ENCODE data around the gene ERMN.
"Not testable (repeated sequence)": the region's sequence is repeated elsewhere in the genome, so short reads cannot be mapped to it uniquely, and the experiment has no call there.

The ERMN gene

GRCh38 chr2:157325786-157326185 lies at the start of gene ERMN:
TSS of gene ERMN (minus strand) at chr2:157325824. CDS start at chr2:157325642, 182 bp downstream.
- no peak for DNase-seq (ENCODE audit: low read depth)

DNA sequence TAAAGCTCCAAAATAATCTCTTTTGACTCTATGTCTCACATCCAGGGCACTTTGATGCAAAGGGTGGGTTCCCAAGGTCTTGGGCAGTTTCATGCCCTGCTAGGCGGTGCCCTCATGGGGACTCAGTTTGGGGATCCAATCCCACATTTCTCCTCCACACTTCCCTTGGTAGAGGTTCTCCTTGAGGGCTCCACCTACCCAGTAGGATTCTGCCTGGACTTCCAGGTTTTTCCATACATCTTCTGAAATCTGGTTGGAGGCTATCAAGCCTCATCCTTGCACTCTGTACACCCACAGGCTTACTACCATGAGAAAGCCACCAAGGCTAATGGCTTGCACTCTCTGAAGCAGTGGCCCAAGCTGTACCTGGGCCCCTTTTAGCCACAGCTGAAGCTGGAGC lies 49.8 kb upstream of the ERMN start:
- no peak for DNase-seq (ENCODE audit: low read depth)

DNA sequence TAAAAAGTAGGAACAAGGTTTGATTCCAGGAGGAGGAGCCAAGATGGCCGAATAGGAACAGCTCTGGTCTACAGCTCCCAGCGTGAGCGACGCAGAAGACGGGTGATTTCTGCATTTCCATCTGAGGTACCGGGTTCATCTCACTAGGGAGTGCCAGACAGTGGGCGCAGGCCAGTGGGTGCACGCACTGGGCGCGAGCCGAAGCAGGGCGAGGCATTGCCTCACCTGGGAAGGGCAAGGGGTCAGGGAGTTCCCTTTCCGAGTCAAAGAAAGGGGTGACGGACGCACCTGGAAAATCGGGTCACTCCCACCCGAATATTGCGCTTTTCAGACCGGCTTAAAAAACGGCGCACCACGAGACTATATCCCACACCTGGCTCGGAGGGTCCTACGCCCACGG lies 42.9 kb upstream of the ERMN start:
- not testable (repeated sequence) for DNase-seq (ENCODE audit: low read depth)

GRCh38 chr2:157367704-157368103 lies 42.1 kb upstream of the ERMN start:
- no peak for DNase-seq (ENCODE audit: low read depth)

GRCh38 chr2:157364257-157364974 lies 38.8 kb upstream of the ERMN start:
- no peak for DNase-seq (ENCODE audit: low read depth)

DNA sequence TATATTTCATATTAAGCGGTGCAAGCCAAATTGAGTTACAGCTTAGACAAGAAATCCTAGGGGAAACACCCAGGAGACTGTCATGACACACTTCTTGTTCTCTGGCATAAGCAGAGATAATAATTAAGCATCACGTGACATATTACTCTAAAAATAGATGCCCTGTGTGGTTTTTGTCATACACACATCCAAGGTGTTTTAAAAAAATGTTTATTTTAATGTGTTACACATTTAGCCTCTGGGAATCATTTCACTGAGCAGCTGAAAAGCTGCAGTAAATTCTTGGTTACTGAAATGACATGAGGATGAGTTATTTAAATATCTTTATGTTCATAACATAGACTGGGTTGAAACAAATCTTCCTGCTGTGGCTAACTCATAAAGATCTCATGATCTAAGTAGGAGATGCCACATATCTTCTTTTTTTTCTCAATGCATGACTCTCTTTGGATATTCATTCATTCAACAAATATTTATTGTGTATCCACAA lies 38.0 kb upstream of the ERMN start:
- DNase-seq (ENCODE audit: low read depth) = no peak

- no peak for DNase-seq (ENCODE audit: low read depth)
Observed at GRCh38 chr2:157362627-157363026, 37.0 kb upstream of the ERMN start.

- no peak for DNase-seq (ENCODE audit: low read depth)
Observed at GRCh38 chr2:157361526-157361925, 35.9 kb upstream of the ERMN start.

GRCh38 chr2:157359628-157360027 lies 34.0 kb upstream of the ERMN start:
- DNase-seq (ENCODE audit: low read depth) = no peak

GRCh38 chr2:157355618-157356017 lies 30.0 kb upstream of the ERMN start:
- no peak for DNase-seq (ENCODE audit: low read depth)

- peak; percentile 64 for DNase-seq (ENCODE audit: low read depth)
Observed at GRCh38 chr2:157349949-157350515, 24.4 kb upstream of the ERMN start.

DNA sequence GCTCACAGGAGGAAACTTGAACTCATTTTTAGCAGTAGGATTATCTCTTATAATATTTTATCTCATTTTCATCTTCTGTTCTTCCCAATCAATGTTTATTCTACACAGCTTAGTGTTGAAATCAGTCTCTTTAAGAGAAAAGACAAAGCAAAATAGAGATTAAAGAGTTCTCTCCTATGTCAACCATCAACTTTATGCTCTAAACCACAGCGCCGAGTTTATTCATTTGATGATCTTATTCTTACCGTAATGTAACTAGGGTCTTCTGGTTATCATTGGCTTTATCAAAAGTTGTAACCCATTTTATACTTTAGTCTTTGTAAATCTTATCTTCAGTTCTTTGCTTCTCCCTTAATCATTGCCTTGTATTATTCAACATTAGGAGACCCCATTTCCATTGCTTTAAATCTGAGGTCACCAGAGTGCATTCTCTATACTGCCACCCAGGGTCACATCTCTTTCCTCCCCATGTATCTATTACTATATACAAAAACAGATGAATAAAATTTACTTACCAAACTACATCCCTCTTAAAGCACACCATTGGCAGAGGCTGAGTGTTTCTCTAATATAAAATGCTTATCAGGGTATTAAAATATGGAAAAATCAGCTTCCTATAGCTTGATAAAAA lies 22.8 kb upstream of the ERMN start:
- no peak for DNase-seq (ENCODE audit: low read depth)

DNA sequence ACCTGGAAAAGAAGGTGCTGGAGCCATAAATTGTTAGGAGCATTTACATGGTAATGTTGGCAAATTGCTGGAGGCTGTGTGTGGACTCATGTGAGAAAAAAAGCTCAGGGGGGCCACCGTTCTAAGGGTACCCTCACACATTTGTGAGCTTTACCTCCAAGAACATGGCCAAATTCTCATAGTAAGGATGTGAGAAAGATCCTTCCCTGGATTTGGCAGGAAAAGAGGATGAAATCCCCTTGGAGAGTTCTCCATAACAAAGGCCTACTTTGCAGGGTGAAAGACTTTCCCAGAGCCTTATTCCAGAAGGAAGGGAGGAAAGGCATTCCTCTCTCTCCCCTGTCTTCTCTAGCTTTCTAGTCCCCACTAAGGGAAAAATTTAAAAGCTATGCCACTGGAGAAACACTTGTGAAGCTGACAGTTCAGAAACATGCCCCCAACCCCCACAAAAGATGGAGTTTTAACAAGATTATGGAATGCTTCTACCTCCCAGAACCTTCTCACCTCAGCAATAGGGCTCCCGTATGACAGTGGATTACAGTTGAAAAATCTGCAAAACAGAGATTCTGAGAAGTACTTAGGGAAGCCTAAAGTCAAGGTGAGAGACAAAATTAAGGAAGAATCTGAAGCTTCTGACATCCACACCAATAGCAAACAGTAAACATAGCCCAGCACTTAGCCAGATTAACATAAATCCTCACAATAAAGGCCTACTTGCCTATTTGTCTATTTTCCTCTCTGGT lies 20.2 kb upstream of the ERMN start:
- DNase-seq (ENCODE audit: low read depth) = no peak

DNA sequence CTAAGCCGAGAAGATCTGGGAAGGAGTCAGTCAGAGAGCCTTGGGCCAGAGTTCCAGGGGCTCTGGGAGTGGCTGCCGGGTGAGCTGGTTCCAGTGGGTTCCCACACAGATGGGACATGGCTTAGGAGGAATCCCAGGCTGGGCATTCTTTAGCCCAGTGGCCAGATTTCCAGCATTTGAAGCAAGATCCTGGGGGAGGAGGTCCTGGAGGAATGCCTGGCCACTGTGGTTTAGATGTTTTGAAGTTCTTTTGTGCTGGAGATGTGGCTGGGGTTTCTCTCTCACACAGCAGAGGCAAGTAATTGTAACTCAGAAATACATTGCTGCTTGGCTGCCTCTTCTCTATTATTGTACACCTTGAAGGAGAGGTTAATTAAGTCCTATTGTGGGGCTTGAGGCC lies 15.8 kb upstream of the ERMN start:
- not testable (repeated sequence) for DNase-seq (ENCODE audit: low read depth)

- peak; percentile 63 for DNase-seq (ENCODE audit: low read depth)
Observed at GRCh38 chr2:157339965-157340655, 14.5 kb upstream of the ERMN start.

DNA sequence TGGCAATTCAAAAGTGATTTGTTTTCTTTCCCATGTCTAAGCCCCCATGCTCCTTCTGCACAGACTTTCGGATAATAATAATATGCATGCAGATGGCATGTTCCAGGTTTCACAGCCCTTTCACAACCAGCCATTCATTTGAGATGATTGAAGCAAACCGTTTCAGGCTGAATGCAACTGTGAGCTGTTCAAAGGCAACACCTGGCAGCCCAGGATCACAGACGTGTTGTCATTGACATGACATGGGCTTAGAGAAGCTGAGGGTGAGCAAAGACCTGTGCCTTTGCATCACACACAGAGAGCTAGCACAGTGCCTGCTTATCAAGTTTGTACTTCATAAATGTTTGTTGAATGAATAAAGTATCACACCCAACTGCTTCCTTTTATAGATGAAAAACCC lies 12.4 kb upstream of the ERMN start:
- DNase-seq (ENCODE audit: low read depth) = no peak

DNA sequence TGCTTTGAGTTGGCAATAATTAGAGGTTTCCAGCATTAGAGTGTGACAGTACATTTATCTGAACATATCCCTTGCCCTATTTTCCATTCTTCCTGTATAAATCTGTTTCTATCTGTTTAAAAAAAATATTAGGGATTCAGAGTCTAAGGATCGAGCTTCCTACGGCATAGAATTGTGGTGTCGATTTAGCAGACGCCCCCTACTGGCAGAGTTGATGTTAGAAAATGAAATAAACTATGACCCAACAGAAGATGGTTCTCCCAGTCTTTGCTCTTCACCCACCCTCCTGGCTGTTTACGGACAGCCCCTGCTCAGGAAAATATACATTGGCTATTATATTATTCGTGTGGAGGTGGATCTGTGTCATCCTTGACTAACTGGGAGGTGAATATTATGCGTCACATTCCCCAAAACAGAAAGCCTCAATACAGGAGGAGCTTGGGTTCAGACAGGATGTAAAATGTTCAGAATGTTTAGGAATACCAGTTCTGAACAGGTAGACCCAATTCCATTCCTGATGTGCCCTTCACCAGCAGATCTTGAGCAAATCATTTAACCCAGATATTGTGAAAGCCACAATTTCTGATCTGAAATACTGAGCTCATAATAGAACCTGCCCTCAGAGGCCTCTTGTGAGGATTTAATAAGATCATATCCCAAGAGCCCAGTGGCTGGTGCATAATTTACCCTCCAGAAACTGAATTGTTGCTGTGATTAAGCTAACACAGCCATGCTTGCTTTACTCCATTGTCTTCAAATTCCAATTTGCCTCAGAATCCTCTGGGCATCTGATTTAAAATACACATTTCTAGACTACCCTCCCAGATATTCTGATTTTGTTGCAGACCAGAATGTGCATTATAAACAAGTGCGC lies 10.8 kb upstream of the ERMN start:
- DNase-seq (ENCODE audit: low read depth) = no peak

- no peak for DNase-seq (ENCODE audit: low read depth)
Observed at GRCh38 chr2:157334797-157335196, 9.2 kb upstream of the ERMN start.

DNA sequence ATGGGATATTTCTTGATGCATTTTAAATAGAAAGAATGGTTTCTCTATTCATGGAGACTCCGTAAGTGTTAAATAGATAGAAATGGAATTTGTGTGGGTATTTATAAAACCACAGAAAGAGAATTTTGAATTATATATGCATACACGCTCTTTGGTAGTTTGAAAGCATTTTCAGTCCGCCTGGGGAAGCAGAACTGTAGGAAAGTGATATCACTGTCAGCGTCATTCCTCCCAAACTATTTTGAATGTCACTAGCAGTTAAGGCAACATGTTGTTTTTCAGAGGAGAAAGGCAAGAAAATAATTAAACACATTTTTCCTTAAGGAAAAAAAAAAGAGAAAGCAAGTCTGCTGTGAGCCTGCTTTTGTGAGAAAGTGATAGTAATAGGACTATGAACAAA lies 8.7 kb upstream of the ERMN start:
- DNase-seq (ENCODE audit: low read depth) = no peak

DNA sequence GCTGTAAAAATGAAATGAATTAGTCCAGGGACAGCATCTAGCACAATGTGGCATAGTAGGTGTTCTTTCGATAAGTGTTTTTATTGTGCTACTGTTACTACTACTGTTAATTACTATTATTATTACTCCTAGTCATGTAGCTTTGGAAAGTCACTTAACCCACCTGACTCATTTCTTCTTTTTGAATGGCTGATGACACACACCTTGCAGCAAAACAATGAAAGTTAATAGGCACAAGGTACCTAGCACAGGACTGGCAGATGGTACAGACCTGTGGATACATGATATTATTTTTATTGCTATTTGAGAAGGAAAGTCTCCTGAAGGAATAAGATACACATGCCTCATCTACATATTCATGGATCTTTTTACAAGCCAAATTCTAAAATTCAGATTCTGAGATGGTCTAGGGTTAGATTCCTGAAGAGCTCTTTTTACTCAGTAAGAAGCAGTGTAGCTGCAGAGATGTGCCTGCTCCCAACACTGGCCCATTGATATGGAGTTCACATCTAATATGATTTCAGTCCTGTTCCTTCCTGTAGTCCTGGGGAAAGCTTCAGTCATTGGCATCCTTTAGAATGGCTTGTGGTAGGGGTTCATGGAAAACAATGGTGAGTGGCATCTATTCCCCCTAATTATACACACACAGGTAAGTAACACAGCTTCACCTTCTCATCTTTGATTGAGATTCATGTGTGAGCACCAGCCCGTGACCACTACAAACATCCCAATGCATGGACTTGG lies 7.9 kb upstream of the ERMN start:
- no peak for DNase-seq (ENCODE audit: low read depth)

Data from HS-5 (cell line).